ENCODE results near the gene FBXO8. TPM values are rescaled to one million over a fixed set of nuclear protein-coding genes. Genes with fewer than 3 reads are reported as not detected.

The FBXO8 gene
- total RNA-seq, 3 donors from 2014 or later = 29.2 to 49.0 (median 35.2) TPM

GRCh38 chr4:174260099-174260498 lies 23.4 kb downstream of the FBXO8 start:
- H3K36me3 ChIP-seq = peaks cover 3% of the 10 kb centered on the region
- TF ChIP-seq POLR2A (IDR thresholded peaks at IDR 0.05) (no peak), POLR2AphosphoS5 (IDR thresholded peaks at IDR 0.05) (no peak)
- TF ChIP-seq, protein P1, sequence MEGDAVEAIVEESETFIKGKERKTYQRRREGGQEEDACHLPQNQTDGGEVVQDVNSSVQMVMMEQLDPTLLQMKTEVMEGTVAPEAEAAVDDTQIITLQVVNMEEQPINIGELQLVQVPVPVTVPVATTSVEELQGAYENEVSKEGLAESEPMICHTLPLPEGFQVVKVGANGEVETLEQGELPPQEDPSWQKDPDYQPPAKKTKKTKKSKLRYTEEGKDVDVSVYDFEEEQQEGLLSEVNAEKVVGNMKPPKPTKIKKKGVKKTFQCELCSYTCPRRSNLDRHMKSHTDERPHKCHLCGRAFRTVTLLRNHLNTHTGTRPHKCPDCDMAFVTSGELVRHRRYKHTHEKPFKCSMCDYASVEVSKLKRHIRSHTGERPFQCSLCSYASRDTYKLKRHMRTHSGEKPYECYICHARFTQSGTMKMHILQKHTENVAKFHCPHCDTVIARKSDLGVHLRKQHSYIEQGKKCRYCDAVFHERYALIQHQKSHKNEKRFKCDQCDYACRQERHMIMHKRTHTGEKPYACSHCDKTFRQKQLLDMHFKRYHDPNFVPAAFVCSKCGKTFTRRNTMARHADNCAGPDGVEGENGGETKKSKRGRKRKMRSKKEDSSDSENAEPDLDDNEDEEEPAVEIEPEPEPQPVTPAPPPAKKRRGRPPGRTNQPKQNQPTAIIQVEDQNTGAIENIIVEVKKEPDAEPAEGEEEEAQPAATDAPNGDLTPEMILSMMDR (IDR thresholded peaks at IDR 0.05) = no peak
- H3K27ac ChIP-seq = no peak overlapping the region
- H3K4me1 ChIP-seq = no peaks in the 10 kb centered on the region
- no peak overlapping the region for H3K4me3 ChIP-seq
- intact Hi-C loops (cut with DNase I; ENCODE audit: low total_unique reads) = no loop called here
- no peaks in the 10 kb centered on the region for H3K9me3 ChIP-seq
- no peak for DNase-seq (ENCODE audit: low spot score in 2 of 2)
- no peaks in the 10 kb centered on the region for H3K27me3 ChIP-seq

DNA sequence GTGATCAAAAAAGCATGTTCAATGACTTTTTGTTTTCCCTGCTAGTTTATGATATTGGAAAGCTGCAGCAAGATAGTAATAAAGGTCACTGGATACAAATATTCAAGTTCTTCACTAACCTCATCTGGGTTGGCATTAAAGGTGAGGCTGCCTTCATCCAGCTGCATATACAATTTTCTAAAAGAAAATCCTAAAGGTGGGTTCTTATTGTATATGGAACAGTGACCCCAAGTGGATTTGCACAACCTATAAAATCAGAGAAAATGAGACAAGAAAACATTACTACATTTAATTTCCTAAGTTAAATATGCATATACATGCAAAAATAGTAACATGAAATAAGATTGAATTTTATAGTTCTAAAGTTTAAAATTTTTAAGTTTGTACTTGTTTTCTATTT lies 23.9 kb downstream of the FBXO8 start:
- Histone ChIP-seq H3K9me3 (no peaks in the 10 kb centered on the region), H3K36me3 (peaks cover 3% of the 10 kb centered on the region), H3K27ac (no peak overlapping the region), H3K4me1 (no peaks in the 10 kb centered on the region), H3K27me3 (no peaks in the 10 kb centered on the region), H3K4me3 (no peak overlapping the region)
- intact Hi-C loops (cut with DNase I; ENCODE audit: low total_unique reads) = no loop called here
- DNase-seq (ENCODE audit: low spot score in 2 of 2) = no peak
- TF ChIP-seq POLR2A (IDR thresholded peaks at IDR 0.05) (no peak), POLR2AphosphoS5 (IDR thresholded peaks at IDR 0.05) (no peak)
- TF ChIP-seq, protein P1 (IDR thresholded peaks at IDR 0.05) = no peak

DNA sequence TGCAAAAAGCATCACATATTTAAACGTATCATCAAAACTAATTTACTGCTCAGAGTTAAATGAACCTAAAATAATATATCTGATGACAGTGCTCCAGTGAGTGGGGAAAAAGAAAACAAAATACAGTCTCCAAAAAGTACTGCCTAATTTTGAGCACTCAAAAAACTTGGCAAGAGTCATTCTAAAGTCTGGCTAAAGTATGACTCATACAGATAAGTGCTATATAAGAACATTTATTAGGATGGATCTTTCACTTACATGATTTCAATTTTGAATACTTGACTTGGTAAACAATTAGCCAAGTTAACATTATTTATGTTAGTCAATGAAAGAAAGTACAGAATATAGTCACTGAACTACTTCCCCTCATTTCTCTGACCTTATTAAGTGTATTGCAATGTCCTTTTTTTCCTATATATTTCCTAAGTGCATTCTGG lies 27.2 kb downstream of the FBXO8 start:
- no peaks in the 10 kb centered on the region for H3K36me3 ChIP-seq
- no peaks in the 10 kb centered on the region for H3K9me3 ChIP-seq
- no peak overlapping the region for H3K4me3 ChIP-seq
- TF ChIP-seq, protein P1 (IDR thresholded peaks at IDR 0.05) = no peak
- TF ChIP-seq POLR2AphosphoS5 (IDR thresholded peaks at IDR 0.05) = no peak
- TF ChIP-seq POLR2A (IDR thresholded peaks at IDR 0.05) = no peak
- intact Hi-C loops (cut with DNase I; ENCODE audit: low total_unique reads) = no loop called here
- no peak overlapping the region for H3K27ac ChIP-seq
- no peaks in the 10 kb centered on the region for H3K27me3 ChIP-seq
- DNase-seq (ENCODE audit: low spot score in 2 of 2) = no peak
- no peaks in the 10 kb centered on the region for H3K4me1 ChIP-seq

- no peak for DNase-seq (ENCODE audit: low spot score in 2 of 2)
- intact Hi-C loops (cut with DNase I; ENCODE audit: low total_unique reads) = no loop called here
- no peaks in the 10 kb centered on the region for H3K9me3 ChIP-seq
- no peak overlapping the region for H3K27ac ChIP-seq
- no peaks in the 10 kb centered on the region for H3K4me1 ChIP-seq
- no peaks in the 10 kb centered on the region for H3K36me3 ChIP-seq
- H3K4me3 ChIP-seq = no peak overlapping the region
- no peak for TF ChIP-seq POLR2AphosphoS5 (IDR thresholded peaks at IDR 0.05)
- TF ChIP-seq POLR2A (IDR thresholded peaks at IDR 0.05) = no peak
- TF ChIP-seq, protein P1 (IDR thresholded peaks at IDR 0.05) = no peak
- H3K27me3 ChIP-seq = no peaks in the 10 kb centered on the region
Measured at GRCh38 chr4:174255786-174256185, 27.7 kb downstream of the FBXO8 start.

- TF ChIP-seq POLR2A (IDR thresholded peaks at IDR 0.05) = no peak
- no peak for TF ChIP-seq POLR2AphosphoS5 (IDR thresholded peaks at IDR 0.05)
- no peaks in the 10 kb centered on the region for H3K4me1 ChIP-seq
- no peak overlapping the region for H3K27ac ChIP-seq
- H3K27me3 ChIP-seq = no peaks in the 10 kb centered on the region
- H3K4me3 ChIP-seq = no peak overlapping the region
- H3K36me3 ChIP-seq = no peaks in the 10 kb centered on the region
- no peaks in the 10 kb centered on the region for H3K9me3 ChIP-seq
- intact Hi-C loops (cut with DNase I; ENCODE audit: low total_unique reads) = no loop called here
- DNase-seq (ENCODE audit: low spot score in 2 of 2) = no peak
Measured at GRCh38 chr4:174255374-174255773, 28.1 kb downstream of the FBXO8 start.

DNA sequence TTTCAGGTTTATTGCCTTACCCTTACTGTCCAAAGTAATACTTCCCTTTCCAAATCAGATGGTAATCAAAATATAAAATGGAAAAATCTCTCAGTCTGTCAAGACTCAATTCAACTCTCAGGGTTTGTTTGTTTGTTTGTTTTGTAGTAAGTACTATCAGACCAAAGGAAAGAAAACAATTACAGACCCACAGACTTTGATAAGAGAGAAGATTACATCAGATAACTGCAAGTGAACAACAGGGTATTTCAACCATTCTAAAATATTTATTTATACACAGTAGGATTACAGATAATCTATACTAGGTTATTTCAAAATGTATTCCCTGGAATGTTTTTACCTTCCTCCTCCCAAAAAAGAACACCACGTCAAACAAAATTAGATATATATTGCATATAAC lies 28.9 kb downstream of the FBXO8 start:
- Histone ChIP-seq H3K4me3 (no peak overlapping the region), H3K4me1 (no peaks in the 10 kb centered on the region), H3K27me3 (no peaks in the 10 kb centered on the region), H3K36me3 (no peaks in the 10 kb centered on the region), H3K9me3 (no peaks in the 10 kb centered on the region), H3K27ac (no peak overlapping the region)
- intact Hi-C loops (cut with DNase I; ENCODE audit: low total_unique reads) = no loop called here
- DNase-seq (ENCODE audit: low spot score in 2 of 2) = no peak
- TF ChIP-seq POLR2AphosphoS5 (IDR thresholded peaks at IDR 0.05) = no peak
- TF ChIP-seq POLR2A (IDR thresholded peaks at IDR 0.05) = no peak
- TF ChIP-seq, protein P1 (IDR thresholded peaks at IDR 0.05) = no peak

Measured in breast epithelium (tissue), 4 donors.